Kasumi-1 (cell line): ENCODE data around the gene GGT1.
"Not testable (repeated sequence)": the region's sequence is repeated elsewhere in the genome, so short reads cannot be mapped to it uniquely, and the experiment has no call there.

Source experiments
- DNase-seq, 2 experiments: peaks; one replicate each; lab custom pipeline; 2025; lab: John Stamatoyannopoulos, UW

Gene GGT1

DNA sequence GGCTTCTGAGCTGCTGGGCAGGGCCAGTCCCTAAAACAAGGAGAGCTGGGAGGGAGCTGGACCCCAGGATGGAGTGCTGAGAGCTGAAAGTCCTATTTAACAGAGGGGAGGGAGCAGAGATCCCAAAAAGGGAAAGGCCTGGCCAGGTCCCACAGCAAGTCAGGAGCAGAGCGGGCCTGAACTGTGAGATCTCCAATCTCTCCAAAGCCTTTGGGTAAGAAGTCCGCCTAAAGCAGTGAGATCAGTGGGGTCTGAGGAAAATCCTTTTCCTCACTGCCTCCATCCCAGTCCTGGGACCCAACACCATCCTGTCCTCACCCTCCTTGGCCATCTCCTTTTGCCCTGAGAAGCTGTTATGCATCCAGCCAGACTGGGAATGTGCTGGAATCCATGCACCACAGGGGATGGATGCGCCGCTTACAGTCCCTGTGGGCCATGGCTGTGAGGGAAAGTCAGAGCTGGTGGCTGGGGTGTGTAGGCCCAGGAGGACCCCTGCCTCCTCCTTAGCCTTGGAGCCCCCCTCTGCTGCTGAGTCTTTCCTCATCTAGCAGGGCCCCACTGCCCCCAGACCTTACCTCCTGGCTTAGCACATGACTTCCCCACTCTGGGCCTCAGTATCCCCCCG is 18.7 kb upstream of the GGT1 start:
- DNase-seq, result no peak

DNA sequence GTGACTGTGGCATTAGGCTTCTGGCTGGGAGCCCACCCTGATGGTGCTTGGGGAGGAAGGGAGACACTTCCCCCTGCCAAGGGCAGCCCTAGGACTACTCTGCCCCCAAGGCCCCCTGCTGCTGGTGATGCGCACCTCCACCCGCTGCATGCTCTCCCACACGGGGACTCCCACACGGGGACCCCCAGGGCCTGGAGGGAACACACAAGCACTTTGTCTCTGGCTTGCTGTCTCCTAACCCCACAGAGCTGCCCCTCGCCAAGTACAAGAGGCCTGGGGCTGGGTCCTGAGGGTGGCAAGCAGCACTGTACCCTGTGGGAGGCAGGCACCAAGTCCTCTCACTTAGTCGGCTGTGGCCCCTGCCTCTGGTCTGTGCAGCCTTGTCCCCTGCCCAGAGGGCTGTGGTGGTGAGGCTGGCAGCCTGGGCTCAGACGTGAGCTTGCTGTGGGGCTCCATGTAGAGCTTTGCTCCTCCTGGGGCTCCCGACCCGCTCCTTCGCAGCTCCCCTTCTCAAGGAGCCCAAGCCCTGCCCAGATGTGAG is 18.1 kb upstream of the GGT1 start:
- no peak for DNase-seq

DNA sequence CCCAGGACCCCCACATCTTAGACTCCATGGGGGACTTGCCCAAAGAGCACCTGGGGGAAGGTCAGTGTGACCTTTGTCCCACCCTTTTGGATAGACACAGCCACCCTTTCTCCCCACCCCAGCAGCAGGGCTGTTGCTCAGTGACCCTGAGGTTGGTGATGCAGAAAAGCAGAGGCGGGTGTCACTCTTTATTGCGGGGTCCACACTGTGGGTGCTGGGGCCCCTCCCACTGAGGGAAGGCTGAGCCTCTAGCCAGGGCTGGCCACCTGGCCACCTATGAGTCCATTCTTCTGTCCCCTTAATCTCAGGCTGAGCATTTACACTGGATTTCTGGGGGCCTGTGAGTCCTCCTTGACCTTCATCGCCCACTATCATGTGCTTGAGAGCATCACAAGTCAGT is 17.5 kb upstream of the GGT1 start:
- DNase-seq, result no peak

DNA sequence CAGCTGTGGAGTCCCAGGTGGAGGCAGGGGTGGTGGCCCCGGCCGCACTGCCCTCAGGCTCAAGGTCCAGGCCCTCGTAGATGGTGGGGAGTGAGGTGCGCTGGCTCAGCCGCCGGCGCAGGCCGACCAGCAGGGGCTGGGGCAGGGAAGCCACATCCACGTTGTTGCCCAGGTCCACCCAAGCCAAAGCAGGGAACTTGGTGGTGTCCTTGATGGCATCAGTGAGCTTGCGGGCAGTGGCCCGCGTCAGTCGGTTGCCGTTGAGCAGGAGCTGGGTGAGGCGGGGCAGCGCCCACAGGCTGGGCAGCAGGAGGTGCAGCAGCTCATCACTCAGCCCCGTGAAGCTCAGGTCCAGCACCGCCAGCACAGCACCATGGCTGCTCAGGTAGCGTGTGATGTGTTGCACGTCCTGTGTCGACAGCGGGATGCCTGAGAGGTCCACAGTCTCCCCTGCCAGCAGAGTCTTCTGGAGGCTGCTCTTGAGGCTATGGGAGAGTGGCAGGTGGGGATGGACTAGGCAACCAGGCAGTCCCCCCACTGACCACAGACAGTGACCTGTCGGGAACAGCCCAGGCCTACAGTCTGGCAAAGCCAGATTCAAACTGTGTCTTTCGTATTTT is 17.0 kb upstream of the GGT1 start:
- DNase-seq, result no peak

DNA sequence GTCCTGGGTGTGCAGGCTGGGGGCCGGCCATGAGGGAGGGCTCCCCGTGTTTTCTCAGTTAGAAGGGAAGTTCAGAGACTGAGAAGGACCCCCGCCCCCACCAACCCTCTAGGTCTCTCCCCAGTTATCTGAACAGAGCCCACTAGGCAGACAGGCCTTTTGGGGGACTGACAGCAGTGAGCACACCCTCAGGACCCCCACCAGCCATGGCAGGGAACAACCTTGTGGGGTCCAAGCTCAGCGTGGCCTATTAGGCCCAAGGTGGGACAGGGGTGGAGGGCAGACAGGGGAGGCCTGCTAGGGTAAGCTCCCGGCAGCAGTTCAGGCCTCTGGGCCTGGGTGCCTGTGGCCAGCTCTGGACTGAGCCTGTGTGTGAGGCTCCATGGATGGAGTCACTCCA is 15.7 kb upstream of the GGT1 start:
- no peak for DNase-seq

DNA sequence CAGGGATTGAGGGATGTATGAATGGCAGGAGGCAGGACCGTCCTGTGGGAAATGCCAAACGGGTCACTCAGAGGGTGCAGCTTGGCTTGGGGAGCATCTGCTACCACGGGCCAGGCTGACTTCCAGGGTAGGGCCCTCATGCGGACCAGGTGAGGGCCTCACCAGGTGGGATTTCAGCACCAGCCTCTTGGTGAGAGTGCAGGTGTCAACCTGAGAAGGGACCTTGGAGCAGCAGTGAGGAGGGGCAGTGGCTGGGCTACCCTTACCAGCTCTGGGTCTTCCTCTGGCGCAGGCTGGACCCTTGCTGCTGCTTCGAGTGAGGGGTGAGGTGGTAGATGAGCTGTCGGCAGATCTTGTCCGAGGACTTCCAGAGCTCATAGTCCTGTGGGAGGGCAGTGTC is 15.0 kb upstream of the GGT1 start:
- no peak for DNase-seq

DNA sequence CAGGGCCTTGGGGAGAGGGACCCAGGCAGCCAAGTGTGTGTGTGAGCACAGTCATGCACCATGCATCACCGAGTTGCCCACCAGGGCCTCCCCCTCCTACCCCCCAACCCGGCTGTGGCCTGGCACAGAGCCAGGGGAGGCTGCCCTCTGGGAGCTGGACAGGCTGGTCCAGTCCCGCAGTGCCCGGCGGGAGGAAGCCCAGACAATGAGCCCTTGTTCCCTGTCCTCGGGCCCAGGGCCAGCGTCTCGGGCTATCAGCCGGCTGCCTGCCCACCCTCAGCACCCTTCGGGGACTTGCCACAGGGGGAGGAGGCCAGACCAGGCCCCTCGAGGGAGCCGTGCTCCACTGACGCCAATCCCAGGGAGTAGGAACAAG is 14.6 kb upstream of the GGT1 start:
- DNase-seq, result no peak

DNA sequence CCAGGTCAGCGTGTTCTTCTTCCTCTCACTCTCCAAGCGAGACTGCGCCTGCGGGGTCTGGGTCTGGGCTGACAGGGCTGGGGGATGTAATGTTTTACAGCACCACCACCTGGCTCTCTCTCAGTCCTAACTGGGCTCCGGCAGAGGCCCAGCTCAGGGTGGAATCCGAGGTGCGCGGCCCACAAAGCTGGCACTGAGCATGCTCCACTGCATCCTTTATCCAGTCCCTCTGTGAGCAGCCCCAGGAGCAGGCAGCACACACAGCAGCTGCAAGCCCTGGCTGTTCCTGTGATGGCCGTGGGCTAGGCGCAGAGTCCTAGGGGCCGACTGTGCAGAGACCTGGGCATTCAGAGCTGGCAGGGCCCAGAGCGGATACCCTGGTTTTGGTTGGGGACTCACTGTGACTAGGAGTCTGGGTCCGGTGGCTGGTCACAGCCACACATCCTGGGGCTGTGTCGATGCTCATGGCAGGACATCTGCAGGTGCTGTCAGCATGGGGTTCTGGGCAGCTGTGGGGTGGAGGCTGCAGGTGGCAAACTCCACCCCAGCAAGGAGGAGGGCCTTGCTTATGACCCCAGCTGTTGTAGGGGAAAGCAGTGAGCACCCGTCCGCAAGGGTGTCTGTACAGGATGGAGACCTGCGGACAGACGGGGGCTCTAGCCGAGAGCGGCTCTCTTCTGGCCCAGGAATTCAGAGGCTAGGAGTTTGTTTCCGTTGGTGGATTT is 14.1 kb upstream of the GGT1 start:
- DNase-seq, result no peak

DNA sequence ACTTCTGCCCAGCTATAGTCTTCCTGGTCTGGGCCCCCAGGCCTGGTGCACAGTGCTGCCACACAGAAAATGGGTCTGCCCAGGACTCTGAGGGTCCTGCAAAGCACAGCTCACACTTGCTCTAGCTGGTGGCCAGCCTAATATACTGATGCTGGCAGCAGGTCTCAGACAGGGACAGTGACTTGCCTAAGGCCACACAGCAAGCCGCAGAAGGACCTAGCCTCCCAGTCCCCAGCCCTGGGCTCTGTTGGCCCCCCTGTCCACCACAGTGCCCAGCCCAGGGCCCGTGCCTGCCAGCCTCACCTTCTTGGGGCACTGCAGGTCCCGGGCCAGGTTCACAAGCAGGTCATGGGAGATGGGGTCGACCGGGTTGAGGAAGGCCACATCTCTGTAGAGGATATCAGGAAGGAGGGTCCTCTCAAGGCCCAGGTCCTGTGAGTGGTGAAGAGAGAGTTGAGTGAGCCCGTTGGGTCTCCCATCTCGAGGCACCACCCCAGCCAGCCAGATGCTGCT is 13.4 kb upstream of the GGT1 start:
- no peak for DNase-seq

DNA sequence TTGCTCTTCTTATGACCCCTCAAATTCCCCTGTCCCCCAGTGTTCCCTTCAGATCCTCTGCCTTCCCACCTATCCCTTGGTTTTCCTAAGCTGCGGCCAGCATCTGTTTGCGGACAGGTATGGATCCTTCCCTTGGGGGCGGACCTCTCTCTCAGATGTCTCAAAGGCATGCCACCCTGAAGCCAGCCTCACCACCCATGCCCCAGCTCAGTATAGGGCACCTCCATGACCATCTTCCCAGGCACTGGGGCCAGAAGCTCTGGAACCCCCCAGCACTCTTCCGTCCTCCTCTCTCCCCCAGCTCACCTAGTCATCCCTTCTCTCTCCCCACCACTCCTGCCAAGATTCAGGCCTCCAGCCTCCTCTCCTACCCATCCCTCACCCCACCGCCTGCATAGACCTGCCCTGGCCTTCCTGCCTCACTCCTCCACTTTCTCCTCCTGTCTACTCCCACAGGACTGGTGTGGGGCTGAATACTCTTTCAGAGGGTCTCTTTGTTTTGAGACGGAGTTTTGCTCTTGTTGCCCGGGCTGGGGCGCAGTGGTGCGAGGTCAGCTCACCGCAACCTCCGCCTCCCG is 12.3 kb upstream of the GGT1 start:
- DNase-seq, result no peak

DNA sequence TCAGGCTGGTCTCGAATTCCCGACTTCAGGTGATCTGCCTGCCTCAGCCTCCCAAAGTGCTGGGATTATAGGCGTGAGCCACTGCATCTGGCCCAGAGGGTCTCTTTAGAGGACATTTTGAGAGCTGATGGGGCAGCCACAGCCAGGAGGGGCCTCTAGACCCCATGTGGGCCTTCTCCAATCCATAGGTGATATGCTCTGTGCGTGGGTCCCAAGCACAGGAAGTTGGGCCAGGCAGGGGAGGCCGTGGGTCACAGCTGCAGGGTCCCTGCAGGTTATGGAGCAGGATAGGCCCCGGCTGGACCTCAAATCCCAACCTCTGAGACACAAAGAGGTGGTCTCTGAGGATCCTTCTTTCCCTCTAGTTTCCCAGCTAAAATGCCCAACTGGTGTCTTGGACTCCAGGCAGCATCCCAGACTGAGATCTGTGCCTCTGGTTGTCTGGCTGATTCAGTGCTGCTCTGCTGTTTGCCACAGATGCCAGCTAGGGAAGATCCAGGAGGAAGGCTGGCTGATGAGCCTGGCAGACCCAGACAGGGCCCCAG is 11.6 kb upstream of the GGT1 start:
- DNase-seq, result no peak

DNA sequence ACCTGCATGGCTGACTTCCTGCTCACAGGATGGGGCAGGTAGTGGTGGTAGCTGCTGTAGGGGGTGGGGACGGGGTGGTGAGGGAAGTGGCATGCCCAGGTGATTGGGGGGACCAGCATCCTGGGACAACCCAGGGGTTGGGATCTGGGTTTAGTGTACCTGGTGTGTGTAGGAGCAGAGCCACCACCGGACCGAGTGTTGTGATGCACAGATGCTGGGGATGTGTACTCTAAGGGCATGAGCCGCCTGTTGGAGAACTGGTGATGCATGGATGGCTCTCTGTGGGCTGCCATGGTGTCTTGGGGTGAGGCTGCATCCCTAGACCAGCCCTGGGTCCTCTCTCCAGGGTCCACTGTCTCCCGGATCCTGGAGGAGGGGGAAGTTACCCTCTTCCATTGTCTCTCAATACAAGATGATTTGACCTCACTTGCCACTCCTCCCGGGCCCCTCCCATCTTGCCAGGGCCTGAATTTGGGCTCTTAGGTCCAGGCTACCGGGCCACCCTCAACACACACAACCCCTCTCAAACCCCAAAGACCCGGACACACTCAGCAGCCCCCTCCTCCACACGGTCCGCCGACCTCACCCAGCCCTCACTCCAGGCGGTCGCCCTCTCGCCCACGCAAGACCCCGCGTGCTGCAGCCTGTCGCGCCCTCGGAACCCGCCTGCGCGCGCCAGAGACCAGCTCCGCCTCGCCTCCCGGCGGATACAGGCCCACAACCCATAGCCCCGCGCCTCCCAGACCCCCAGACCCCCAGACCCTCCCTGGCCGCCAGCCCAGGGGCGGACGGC is 10.7 kb upstream of the GGT1 start:
- no peak for DNase-seq

DNA sequence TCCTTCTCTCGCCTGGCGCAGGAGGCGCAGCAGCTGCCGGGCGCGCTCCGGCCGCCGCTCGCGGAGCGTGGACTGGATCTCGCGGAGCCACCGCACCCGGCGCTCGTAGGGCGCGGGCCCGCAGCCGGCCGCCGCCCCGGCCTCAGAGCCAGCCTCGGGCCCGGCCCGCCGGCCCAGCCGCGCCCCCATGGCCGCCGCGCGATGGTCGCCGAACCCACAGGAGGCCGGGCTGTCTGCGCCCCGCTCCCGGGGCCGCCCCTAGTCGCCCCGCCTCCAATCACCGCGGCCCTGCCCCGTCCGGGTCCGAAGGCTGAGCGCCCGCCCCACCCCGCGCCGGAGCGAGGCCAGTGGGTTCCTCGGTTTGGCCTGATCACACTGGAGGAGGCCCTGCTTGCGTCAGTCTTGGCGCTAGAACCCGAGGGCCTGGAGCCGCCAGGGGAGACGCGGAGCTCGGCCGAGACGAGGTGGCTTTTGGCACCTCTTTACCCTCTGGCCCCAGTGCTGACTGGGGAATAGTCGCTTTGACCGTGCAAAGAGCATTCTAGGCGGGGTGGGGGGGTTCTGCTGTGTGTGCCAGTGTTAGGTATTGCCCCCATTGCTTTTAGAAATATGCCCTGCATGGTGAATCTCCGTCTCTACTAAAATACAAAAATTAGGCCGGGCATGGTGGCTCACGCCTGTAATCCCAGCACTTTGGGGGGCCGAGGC is 10.0 kb upstream of the GGT1 start, which contains the start of gene LRRC75B:
LRRC75B (minus strand) TSS at position 223 of the 708 bp plus-strand sequence; CDS start at position 189, 34 bp downstream.
- peak; percentile 11 to 15 for DNase-seq

DNA sequence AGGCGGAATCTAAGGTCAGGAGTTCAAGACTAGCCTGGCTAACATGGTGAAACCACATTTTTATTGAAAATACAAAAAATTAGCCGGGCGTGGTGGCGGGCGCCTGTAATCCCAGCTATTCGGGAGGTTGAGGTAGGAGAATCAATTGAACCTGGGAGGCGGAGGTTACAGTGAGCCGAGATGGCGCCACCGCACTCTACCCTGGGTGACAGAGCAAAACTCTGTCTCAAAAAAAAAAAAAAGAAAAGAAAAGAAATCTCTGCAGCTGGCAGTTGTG is 9.5 kb upstream of the GGT1 start:
- DNase-seq, result not testable (repeated sequence)

DNA sequence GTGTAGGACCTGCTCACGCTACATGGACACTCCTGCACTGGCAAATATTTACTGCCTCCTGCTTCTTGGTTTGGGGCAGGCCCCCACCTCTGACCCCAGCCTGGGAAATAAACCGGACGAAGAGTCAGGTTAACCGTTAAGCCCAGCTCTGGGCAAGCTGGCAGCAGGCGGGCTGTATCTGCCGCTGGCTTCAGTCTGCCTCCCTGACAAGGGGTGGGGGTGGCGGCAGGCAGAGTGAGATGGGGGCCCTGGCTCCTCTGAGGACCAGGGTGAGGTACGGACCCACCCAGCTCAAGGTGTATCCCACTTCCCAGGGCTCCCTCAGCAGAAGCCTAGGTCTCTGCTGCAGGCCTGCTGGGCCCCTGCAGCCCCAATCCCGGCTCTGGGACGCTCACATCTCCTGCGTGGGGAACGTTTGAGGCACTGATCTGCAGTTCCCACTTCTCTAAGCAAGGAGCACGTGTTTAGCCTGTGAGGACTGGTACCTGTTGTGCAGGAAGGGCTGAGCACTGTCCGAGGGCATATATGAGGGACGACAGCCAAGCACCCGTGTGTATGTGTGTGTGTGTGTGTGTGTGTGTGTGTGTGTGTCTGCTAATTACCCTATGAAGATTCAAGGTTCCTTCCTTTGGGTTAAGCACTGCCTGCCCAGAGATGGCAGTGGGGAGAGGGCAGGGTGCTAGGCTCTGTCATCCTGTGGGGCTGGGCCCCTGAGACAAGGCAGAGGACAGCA is 9.0 kb upstream of the GGT1 start:
- no peak for DNase-seq

DNA sequence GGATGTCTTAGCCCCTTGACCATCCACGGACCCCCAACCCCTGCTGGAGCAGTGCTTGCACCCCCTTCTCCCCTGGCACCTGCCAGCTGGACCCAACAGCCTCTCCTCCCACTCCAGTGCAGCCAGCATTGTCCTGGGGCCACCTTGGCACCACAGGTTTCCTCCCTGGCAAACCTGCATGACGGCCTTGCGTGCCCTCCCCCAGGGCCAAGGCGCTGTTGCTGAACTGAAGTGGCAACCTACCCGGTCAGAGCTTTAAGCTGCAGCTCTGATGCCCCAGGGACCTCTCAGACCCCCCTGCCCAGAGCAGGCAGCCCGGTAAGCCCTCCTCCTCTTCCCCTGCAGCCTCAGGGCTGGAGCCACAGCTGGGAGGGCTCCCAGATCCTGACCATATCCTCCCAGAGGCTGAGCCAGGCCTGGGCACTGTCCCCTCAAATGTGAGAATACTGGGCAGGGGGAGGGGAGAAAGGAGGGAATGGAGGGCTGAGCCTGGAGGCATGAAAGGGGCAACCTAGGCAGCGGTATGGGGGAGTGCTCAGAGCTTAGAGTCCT is 8.3 kb upstream of the GGT1 start:
- no peak for DNase-seq

DNA sequence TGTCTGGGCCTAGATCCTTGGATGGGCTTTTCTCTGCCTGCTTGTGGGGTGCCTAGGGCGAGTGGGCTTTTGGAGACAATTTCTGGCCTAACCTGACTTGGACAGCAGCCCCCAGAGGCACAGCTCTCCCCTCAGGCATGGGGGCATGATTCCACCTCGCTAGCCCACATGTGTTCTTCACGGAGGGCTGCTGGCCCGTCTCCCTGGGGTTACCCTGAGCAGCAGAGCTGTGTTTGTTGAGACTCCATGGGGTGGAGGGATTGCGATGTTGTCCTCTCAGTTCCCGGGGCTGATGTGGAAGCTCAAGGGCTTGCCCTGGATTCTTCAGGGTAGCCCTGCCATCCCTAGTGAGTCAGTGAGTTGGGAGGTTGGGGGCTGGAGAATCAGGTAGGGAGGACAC is 7.8 kb upstream of the GGT1 start:
- no peak for DNase-seq

DNA sequence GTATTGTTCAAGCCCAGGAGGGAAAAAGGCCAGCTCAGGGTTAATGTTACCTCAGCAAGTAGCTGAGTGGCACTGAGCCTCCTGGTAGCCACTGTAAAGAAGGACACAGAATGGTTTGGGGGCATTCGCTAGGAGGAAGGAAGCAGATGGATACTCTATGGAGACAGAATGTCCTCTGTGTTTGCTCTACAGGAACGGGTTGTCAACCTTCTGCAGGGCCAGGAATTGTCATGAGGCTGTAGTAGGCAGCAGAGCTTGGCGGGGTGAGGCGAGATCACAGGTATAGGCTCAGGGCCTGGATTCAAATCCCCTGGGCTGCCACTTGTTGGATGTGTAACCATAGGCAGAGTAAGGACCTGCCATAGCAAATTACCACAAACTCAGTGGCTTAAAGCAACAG is 7.1 kb upstream of the GGT1 start:
- no peak for DNase-seq

DNA sequence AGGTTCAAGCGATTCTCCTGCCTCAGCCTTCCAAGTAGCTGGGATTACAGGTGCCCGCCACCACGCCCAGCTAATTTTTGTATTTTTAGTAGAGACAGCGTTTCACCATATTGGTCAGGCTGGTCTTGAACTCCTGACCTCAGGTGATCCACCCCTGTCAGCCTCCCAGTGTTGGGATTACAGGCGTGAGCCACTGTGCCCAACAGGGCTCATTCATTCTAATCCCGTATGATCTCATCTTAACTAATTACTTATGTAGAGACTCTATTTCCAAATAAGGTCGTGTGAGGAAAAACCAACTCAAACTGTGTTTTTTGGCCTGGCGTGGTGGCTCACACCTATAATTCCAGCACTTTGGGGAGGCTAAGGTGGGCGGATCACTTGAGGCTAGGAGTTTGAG is 5.9 kb upstream of the GGT1 start:
- DNase-seq, result not testable (repeated sequence)

DNA sequence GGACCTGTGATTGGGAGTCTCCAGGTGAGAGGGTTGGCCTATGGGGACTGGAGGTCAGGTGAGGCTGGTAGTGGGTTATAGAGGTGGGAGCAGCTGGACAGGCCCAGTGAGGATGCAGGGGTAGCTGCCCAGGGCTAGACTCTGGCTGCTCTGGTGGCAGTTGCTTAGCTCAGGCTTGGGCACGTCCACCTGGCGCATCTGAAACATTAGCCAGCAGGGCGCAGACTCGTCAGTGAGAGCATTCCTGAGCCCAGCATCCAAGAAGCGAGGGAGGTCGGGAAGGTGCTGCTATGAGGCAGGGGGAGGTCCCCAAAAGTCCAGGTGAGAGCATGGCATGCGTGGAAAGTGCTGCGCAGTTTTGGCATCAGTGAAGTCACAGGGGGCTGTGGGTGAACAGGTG is 3.5 kb upstream of the GGT1 start:
- DNase-seq, result no peak
